SK-N-MC (cell line): ENCODE measurements around the gene ANKFY1.

ENCODE experiments used
- EZH2 ChIP-seq: fragments of 200-600 bp; sonication (generic); IDR thresholded peaks from one replicate; pipeline ENCODE4 v1.6.1; 2017; ENCODE audit warnings: antibody characterized with exemption
- POLR2AphosphoS5 ChIP-seq: IDR thresholded peaks from 2 replicates; pipeline ENCODE4 v1.6.1; 2012; ENCODE audit warnings: mild to moderate bottlenecking, low read depth, low read length, borderline replicate concordance

GRCh38 chr17:4189280-4189679, 74.5 kb downstream of the ANKFY1 start:
- TF ChIP-seq EZH2 = no peak
- no peak for TF ChIP-seq POLR2AphosphoS5
